GM18520 (cell line): ENCODE measurements around the gene ATP6V1C2.
A peak's percentile ranks its signal among the peaks of the same experiment; 100 is the strongest.

Experiments used
- ATAC-seq: cut with Tn5 transposase; IDR thresholded peaks from one replicate; pipeline ENCODE4 v1.9.1; 2021; ENCODE audit not compliant: unreplicated experiment

ATP6V1C2 gene, protein sequence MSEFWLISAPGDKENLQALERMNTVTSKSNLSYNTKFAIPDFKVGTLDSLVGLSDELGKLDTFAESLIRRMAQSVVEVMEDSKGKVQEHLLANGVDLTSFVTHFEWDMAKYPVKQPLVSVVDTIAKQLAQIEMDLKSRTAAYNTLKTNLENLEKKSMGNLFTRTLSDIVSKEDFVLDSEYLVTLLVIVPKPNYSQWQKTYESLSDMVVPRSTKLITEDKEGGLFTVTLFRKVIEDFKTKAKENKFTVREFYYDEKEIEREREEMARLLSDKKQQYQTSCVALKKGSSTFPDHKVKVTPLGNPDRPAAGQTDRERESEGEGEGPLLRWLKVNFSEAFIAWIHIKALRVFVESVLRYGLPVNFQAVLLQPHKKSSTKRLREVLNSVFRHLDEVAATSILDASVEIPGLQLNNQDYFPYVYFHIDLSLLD

DNA sequence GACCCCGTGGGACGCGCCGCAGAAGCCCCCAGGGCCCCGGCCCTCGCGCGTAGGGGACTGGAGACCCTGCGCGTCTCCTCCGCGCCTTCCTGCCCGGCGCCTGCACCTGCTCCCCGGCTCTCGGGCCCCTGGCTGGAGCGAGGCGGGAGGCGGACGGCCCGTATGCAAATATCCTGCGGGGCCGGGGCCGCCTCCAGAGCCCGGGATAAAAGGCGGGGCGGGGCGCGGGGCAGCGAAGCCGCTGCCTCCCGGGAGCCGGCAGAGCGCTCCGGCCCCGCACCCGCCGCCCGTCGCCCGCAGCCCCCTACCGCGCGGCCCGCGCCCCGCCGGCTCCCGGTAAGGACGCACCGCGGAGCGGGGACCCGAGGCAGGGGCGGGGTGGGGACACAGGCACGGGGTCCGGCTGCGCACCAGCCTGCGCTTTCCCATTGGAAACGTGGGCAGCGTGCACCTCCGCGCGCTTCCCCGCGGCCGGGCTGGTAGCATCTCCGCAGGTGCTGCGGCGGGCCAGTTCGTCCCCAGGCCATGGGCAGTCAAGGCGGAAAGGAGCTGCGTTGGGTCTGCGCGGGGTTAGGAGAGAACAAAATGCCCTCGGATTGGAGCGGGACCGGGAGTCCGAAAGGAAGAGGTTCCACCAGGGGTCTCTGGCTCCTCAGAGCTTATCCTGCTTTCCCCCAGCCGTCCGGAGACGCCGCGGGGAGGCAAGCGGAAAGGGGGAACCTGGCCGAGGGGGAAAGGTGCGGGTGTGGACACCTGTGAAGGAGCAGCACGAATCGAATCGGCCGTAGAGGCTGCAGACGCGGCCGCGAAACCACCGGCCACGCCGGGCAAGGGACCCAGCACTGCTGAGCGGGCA lies at the start of gene ATP6V1C2:
ATP6V1C2 (plus strand) TSS at position 235 of the 856 bp plus-strand sequence. CDS start 1,220 bp downstream, outside the sequence.
- ATAC-seq, result no peak

GRCh38 chr2:10675131-10675530 lies 46.3 kb upstream of the ATP6V1C2 start:
- ATAC-seq, result no peak

DNA sequence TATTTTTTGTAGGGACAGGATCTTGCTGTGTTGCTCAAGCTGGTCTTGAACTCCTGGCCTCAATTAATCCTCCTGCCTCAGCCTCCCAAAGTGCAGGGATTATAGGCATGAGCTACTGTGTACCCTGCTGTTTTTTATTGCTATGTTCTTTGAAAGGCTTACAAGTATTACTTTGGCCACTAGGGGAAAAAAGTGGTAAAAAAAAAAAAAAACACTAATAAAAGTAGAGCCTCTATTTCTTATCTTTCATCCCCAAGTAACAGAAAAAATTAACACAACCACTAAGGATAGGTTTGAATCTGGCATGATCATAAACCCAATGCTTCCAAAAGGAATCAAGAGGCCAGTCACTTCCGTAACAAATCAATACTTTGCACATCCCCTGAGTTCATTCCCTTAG lies 43.2 kb upstream of the ATP6V1C2 start:
- no peak for ATAC-seq

DNA sequence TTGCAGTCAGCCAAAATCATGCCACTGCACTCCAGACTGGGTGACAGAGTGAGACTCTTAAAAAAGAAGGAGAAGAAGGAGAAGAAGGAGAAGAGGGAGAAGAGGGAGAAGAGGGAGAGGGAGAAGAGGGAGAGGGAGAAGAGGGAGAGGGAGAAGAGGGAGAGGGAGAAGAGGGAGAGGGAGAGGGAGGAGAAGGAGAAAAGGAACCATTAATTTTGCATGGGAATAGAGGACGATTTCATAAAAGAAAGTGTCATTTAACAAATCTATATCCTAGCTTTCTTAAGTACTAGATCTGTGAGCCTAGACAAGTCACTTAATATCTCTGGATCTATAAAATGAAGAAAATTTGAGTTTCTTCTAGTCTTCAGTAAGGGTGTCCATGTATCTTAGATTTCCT lies 41.2 kb upstream of the ATP6V1C2 start:
- no peak for ATAC-seq

DNA sequence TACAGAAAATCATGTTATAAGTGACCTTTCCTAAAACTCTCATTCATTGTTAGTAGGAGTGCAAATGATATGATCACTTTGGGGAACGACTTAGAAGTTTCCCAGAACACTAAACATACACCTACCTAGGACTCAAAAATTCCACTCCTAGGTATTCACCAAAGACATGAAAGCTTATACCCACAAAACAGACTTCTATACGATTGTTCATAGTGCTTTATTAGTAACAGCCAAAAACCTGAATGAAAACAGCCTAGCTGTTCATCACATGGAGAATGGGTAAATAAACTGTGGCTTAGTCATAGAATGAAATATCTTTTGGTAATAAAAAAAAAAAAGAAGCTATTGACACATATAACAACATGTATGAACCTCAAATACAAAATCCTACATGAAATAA lies 40.5 kb upstream of the ATP6V1C2 start:
- ATAC-seq, result no peak

DNA sequence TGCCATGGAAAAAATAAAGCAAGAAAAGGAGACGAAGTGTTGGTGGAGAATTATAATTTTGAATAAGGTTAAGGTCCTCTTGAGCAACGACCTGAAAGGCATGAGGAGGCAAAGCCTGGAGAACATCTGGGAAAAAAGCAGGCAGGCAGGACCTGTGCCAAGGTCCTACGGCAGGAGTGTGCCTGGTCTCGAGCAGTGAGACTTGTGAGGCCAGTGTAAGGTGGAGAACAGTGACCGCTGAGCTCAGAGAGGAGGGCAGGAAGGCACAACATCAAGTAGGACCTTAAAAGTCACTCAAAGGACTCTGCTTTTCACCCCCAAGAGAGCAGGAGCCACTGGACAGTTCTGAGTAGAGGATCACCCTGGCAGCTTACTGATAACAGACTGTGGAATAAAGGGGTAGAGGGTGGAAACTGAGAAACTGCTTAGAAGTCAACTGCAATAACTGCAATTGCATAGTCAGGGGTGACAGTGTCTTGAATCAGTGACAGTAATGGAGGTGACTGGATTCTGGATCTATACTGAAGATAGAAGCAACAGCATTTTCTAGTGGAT lies 35.2 kb upstream of the ATP6V1C2 start:
- no peak for ATAC-seq

DNA sequence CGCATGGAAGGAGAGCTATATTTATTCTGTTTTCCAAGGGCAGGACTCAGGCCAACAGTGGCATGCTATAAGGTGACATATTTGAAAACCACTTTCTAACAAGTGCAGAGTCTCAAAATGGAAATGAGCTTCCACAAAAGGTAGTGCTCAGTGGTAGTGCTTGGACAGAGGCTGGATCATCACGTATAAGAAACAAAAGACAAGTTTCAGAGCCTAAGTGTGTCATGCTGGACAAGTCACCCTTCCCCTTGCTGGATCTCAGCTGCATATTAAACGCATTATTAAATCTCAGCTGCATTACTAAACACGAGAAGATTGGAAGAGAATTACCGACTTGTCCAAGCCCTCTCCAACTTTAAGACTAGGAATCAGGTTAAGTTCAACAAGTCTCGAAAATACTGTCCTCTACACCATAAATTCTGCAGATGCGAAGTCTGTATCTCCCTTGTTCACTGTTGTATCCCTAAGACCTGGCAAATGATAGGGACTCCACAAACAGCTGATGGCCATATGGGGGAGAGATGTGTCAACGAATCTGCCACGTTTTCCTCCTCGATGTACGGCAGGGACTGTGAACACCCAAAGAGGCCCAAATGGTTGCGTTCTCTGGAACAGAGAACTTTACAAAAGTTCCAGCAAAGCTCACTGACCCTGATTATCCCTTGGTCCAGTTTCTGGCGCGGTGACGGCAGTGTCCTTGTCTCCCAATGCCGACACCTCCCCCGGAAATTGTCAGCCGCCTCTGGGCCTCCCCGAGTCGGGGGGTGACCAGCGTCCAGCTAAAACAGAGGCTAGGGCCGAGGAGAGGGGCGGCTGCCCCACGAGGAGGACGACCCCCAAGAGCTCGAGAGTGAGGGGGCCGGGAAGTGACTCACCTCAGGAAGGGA lies 32.3 kb upstream of the ATP6V1C2 start:
- ATAC-seq, result peak; percentile 15

- no peak for ATAC-seq
These were observed 29.9 kb upstream of the ATP6V1C2 start for GRCh38 chr2:10691521-10691920.

GRCh38 chr2:10700078-10700803 lies 21.2 kb upstream of the ATP6V1C2 start:
- no peak for ATAC-seq

- no peak for ATAC-seq
These were observed 17.3 kb upstream of the ATP6V1C2 start for GRCh38 chr2:10704034-10704594.

GRCh38 chr2:10706033-10706432 lies 15.4 kb upstream of the ATP6V1C2 start:
- ATAC-seq, result no peak

- ATAC-seq, result no peak
These were observed 13.6 kb upstream of the ATP6V1C2 start for GRCh38 chr2:10707831-10708230.

- ATAC-seq, result no peak
These were observed 12.0 kb upstream of the ATP6V1C2 start for GRCh38 chr2:10709290-10709939.

- ATAC-seq, result no peak
These were observed 9.1 kb upstream of the ATP6V1C2 start for GRCh38 chr2:10712185-10712809.

DNA sequence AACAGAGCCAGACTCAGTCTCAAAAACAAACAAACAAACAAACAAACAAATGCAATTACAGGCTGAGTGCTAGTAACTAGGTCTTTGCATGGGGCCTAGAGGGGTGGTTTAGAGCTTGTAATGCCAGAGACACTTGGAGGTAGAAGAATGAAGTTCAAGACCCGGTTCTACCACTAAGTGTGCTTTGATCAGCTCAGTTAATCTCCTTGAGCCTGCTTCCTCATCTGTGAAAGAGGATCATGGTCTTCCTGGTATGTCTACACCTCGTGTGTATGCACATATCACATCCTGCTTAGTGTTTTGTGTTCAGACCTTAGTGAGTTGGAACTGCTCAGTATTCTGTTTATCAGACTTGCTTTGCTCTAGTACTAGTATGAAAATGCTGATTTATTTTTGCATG lies 4.8 kb upstream of the ATP6V1C2 start:
- no peak for ATAC-seq

DNA sequence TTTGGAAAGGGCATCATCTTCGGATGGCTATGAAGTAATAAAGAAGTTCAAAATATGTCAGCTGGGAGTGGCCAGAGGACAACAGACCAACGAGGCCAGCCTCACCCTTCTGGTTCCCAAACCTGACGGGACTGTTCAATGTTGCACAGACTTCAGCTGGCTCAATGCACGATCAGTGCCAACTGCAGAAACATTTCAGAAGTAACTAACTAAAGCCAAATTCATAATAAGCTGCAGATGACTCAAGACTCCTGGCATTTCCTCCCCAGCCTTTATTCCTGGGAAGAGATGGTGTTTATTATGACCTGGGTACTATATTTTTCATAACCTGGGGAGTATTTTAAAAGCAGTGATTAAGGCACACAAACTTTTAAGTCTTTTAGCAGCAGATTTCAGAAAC lies 3.8 kb upstream of the ATP6V1C2 start:
- no peak for ATAC-seq

DNA sequence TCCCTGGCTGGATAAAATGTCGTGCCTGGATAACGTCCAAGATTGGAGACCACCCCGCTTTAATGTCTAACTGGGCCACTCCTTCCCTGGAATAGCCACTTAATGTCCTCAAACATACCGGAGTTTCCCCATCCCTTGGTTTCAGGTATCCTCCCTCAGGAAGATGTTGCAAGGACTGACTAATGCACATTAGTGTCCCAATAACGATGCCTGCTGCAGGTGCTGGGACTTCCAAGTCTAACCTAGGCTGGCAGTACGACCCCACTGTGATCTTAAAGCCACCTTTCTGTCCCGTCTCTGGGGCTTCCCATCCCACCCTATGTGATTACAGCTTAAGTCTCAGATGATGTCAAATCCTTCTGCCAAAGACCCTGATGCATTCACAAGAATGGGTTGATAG lies 1.1 kb upstream of the ATP6V1C2 start:
- ATAC-seq, result no peak

GRCh38 chr2:10720947-10721395 lies 459 bp upstream of the ATP6V1C2 start:
- ATAC-seq, result no peak
